Measurements from ENCODE around the gene ALPK1. TPM values are rescaled to one million over a fixed set of nuclear protein-coding genes. Genes with fewer than 3 reads are reported as not detected.
"Not testable (repeated sequence)": the region's sequence is repeated elsewhere in the genome, so short reads cannot be mapped to it uniquely, and the experiment has no call there.

Gene ALPK1
- total RNA-seq, 2 experiments from 2014 or later: 38.8 to 39.9 TPM

DNA sequence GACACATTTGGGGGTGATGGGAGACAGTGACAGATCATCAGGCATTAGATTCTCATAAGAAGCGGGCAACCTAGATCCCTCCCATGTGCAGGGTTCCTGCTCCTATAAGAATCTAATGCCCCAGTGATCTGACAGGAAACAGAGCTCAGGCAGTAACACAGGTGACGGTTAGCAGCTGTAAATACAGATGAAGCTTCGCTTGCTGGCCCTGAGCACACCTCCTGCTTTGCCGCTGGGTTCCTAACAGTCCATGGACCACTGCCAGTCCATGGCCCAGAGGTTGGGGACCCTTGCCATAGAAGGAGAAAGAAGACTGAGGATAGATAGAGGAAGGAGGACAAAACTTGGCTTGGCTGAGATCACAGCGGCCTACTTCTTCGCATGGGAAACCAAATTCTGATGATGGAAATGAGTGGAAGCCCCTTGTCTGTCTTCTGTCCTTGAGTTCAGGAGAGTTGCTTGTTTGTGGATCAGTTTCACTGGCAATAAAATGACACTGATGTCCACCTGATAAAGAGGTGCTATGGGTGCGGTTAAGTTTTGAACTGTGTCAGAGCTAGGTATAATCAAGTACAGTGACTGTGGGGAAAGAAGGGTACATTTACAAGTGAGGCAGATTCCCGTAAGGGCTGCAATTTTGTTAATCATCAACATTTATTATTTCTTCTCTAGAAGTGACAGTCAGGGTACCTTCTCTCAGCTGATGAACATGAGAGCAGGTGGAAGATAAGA lies 9.7 kb upstream of the ALPK1 start:
- Mint-ChIP-seq H3K36me3 (ENCODE audit: low read depth) (peaks cover 36% of the 10 kb centered on the region), H3K9me3 (peaks cover 5% of the 10 kb centered on the region), H3K27ac (peak overlapping the region; percentile 97), H3K4me1 (ENCODE audit: low read depth) (peaks cover 57% of the 10 kb centered on the region), H3K4me3 (peak overlapping the region; percentile 97), H3K27me3 (ENCODE audit: low read depth) (no peaks in the 10 kb centered on the region)
- peak; percentile 55 for DNase-seq
- CTCF ChIA-PET: interaction anchor here (0.6 to 2.5 kb wide), 8 partner anchors 12 to 237 kb away, joined by 3 to 14 read pairs (median 3); no protein-coding TSS in a partner anchor
- intact Hi-C loops (cut with micrococcal nuclease): loop anchor here (1.0 to 10.0 kb wide), 5 partner anchors 35 to 1477 kb away; partner anchors contain the start of genes CAMK2D and LARP7

DNA sequence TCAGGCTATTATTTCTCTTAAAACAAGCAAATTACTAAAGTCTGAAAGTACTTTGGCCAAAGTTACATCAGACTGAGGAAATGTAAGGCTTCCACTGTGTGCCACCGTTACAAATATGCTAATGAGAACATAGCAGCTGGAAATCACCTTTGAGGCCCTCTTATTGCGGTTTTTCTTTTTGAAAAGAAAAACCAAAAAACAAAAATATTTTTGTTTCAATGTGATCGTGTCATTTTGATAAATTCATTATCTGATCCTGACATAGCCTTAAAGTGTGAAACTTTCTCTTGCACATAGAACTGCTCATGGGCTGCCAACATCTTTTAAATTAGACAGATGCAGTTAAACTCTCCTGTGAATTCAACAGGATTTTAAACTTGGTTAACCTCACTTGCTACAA lies 8.7 kb upstream of the ALPK1 start:
- Mint-ChIP-seq H3K4me3 (peak overlapping the region; percentile 48), H3K27me3 (ENCODE audit: low read depth) (no peaks in the 10 kb centered on the region), H3K4me1 (ENCODE audit: low read depth) (peaks cover 47% of the 10 kb centered on the region), H3K27ac (peak overlapping the region; percentile 92), H3K36me3 (ENCODE audit: low read depth) (peaks cover 27% of the 10 kb centered on the region), H3K9me3 (no peaks in the 10 kb centered on the region)
- CTCF ChIA-PET: interaction anchor here (1.2 to 2.5 kb wide), 2 partner anchors 12 to 56 kb away, joined by 4 to 14 read pairs; no protein-coding TSS in a partner anchor
- DNase-seq: peak; percentile 59
- intact Hi-C loops (cut with micrococcal nuclease): loop anchor here (1.0 to 10.0 kb wide), 6 partner anchors 9 to 1476 kb away; partner anchors contain the start of genes ALPK1 and CAMK2D

DNA sequence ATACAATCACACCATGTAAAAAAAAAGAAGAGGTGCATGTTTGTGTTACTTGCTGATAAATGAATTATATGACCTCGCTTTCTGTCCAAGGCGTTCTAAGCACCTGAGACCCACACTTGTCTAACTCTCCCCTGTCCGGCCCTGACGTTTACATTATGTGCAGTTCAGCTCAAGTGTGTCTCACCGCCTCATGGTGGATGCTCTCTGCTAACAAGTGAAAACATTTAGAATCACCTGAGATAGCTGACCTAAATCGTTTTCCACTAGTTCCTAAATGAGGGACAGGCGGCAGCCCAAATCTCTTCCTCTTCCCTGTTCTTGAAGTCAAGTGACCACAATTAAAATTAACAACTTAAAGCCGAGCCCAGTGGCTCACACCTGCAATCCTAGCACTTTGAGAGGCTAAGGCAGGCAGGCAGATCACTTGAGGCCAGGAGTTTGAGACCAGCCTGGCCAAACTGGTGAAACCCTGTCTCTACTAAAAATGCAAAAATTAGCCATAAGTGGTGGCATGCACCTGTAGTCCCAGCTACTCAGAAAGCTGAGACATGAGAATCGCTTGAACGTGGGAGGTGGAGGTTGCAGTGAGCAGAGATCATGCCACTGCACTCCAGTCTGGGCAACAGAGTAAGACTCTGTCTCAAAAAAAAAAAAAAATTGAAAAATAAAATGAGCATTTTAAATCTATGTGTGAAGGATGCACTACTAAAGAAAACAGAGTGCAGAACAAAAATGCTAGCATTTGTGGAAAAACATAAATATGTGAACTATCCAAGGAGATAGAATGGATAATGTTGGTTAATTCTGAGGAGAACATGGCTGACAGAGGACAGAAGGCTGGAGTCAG lies 7.5 kb upstream of the ALPK1 start:
- H3K9me3 Mint-ChIP-seq: peaks cover 2% of the 10 kb centered on the region
- no peaks in the 10 kb centered on the region for H3K27me3 Mint-ChIP-seq (ENCODE audit: low read depth)
- H3K4me1 Mint-ChIP-seq (ENCODE audit: low read depth): peaks cover 44% of the 10 kb centered on the region
- CTCF ChIA-PET: interaction anchor here (0.8 kb wide), 1 partner anchor 9 kb away, joined by 3 read pairs; no protein-coding TSS in a partner anchor
- peak overlapping the region; percentile 2 for H3K4me3 Mint-ChIP-seq
- H3K36me3 Mint-ChIP-seq (ENCODE audit: low read depth): peaks cover 20% of the 10 kb centered on the region
- DNase-seq: no peak
- intact Hi-C loops (cut with micrococcal nuclease): loop anchor here (5.0 to 10.0 kb wide), 3 partner anchors 448 to 1475 kb away; partner anchors contain the start of gene CAMK2D
- H3K27ac Mint-ChIP-seq: peak overlapping the region; percentile 92

DNA sequence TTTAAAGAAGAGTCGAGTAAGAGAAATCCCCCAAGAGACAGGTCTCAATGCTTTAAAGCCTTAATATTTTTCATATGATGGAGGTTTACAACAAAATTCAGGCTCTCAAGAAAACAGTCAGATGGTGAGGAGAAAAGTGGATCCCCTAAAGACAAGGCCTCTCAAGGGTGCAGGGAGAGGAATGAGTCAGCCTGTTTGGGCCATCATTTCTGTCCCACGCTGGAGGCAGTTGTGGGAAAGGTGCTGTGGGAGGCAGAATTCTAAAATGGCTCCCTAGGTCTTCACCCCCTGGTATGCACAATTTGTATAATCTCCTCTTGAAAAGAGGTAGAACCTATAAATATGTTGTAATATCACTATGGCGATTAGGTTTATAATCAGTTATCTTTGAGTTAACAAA lies 6.8 kb upstream of the ALPK1 start:
- intact Hi-C loops (cut with micrococcal nuclease): no loop called here
- Mint-ChIP-seq H3K27ac (peak overlapping the region; percentile 92), H3K4me1 (ENCODE audit: low read depth) (peaks cover 45% of the 10 kb centered on the region), H3K4me3 (no peak overlapping the region), H3K36me3 (ENCODE audit: low read depth) (peaks cover 15% of the 10 kb centered on the region), H3K9me3 (peaks cover 2% of the 10 kb centered on the region), H3K27me3 (ENCODE audit: low read depth) (no peaks in the 10 kb centered on the region)
- peak; percentile 75 for DNase-seq
- CTCF ChIA-PET: interaction anchor here (0.8 kb wide), 1 partner anchor 9 kb away, joined by 3 read pairs; no protein-coding TSS in a partner anchor

DNA sequence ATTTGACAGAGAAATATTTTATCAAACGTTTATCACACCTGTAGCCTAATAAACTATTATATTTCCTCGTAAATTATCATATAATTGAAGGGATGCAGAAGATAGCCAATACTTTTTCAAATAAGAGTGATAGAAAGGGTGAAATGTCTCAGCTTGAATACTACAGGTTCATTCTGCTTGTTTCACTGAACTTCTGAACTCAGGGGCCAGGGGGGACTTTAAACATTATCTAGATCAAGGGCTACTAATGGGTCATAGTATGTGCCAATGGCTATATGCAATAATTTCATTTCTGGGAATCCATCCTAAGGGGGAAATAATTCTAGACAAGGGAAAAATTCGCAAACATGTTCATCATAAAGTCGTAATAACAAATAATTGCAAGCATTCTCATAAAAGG lies 2.6 kb downstream of the ALPK1 start:
- CTCF ChIA-PET: interaction anchor here (0.6 to 3.0 kb wide), 2 partner anchors 13 to 22 kb away, joined by 3 to 14 read pairs; no protein-coding TSS in a partner anchor
- no peak overlapping the region for H3K4me3 Mint-ChIP-seq
- intact Hi-C loops (cut with micrococcal nuclease): no loop called here

DNA sequence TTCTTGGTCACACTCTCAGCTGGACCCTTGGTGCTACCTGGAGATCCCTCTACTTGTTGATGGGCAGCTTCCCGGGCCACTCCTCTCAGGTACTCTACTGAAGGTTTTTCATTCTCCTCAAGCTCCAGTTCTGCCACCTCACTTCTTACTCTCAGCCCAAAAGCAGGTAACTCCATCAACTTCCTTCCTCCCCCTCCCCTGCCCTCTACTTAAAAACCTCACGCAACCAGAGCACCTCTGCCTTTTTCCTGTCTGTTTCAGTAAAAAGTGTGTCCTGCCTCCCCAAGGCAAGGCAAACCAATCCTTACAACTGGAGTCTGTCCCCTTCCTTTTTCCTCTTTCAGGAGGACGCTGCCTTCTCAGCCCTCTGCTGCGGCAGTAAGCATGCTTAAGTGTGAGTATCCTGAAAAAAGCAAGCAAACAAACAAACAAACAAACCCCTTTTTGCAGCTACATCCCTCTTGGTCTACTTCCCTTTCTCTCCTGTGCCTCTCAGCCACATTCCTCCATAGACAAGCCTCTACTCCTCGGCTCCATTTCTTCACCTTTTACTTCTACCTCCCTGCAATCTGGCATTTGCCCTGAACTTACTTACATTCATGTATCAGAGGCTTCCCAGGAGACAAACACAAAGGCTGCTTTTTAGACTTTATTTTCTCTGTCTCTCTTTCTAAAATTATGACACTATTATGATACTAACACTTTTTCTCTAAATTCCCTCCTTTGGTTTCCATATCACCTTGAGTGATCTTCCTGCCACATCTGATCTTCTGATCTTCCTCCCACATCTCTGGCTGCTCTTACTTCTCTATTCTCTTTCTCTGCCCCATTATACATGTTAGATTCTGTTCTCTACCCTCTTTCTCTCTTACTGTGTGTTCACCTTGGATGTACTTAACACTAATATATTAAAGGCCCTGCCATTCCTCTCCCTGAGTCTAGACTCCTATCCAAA lies 5.4 kb downstream of the ALPK1 start:
- Mint-ChIP-seq H3K4me3 (no peak overlapping the region), H3K27me3 (ENCODE audit: low read depth) (no peaks in the 10 kb centered on the region), H3K36me3 (ENCODE audit: low read depth) (peaks cover 7% of the 10 kb centered on the region), H3K9me3 (no peaks in the 10 kb centered on the region), H3K4me1 (ENCODE audit: low read depth) (peaks cover 21% of the 10 kb centered on the region), H3K27ac (no peak overlapping the region)
- CTCF ChIA-PET: interaction anchor here (0.9 to 1.4 kb wide), 2 partner anchors 17 to 222 kb away, joined by 3 to 6 read pairs; partner anchors contain the start of gene TIFA
- intact Hi-C loops (cut with micrococcal nuclease): loop anchor here (1.0 to 2.0 kb wide), 4 partner anchors 14 to 72 kb away; partner anchors contain the start of gene AP1AR
- peak; percentile 47 for DNase-seq

More for the DNA sequence above, 2.6 kb downstream of the ALPK1 start:
- H3K27me3 Mint-ChIP-seq (ENCODE audit: low read depth): no peaks in the 10 kb centered on the region
- H3K9me3 Mint-ChIP-seq: no peaks in the 10 kb centered on the region
- DNase-seq: no peak
- H3K27ac Mint-ChIP-seq: no peak overlapping the region
- H3K4me1 Mint-ChIP-seq (ENCODE audit: low read depth): peaks cover 17% of the 10 kb centered on the region
- H3K36me3 Mint-ChIP-seq (ENCODE audit: low read depth): peaks cover 2% of the 10 kb centered on the region

DNA sequence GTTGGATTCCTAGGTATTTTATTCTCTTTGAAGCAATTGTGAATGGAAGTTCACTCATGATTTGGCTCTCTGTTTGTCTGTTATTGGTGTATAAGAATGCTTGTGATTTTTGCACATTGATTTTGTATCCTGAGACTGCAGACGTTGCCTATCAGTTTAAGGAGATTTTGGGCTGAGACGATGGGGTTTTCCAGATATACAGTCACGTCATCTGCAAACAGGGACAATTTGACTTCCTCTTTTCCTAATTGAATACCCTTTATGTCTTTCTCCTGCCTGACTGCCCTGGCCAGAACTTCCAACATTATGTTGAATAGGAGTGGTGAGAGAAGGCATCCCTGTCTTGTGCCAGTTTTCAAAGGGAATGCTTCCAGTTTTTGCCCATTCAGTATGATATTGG lies 8.3 kb downstream of the ALPK1 start:
- intact Hi-C loops (cut with micrococcal nuclease); CTCF ChIA-PET; H3K27me3 Mint-ChIP-seq (ENCODE audit: low read depth); H3K9me3 Mint-ChIP-seq; H3K27ac Mint-ChIP-seq; H3K4me3 Mint-ChIP-seq; DNase-seq: not testable (repeated sequence)
- Mint-ChIP-seq H3K36me3 (ENCODE audit: low read depth) (peaks cover 10% of the 10 kb centered on the region), H3K4me1 (ENCODE audit: low read depth) (peaks cover 18% of the 10 kb centered on the region)

DNA sequence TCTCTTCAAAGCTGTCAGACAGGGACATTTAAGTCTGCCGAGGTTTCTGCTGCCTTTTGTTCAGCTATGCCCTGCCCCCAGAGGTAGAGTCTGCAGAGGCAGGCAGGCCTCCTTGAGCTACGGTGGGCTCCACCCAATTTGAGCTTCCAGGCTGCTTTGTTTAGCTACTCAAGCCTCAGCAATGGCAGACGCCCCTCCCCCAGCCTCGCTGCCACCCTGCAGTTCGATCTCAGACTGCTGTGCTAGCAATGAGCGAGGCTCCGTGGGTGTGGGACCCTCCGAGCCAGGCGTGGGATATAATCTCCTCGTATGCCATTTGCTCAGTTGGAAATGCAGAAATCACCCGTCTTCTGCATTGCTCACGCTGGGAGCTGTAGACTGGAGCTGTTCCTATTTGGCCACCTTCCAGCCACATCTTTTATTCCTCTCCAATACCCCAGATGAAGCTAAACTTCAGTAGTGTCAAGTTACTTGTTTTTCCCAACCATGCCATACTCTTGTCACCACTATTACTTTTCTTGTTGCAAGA lies 12.2 kb downstream of the ALPK1 start:
- H3K4me1 Mint-ChIP-seq (ENCODE audit: low read depth): peaks cover 22% of the 10 kb centered on the region
- intact Hi-C loops (cut with micrococcal nuclease); H3K27me3 Mint-ChIP-seq (ENCODE audit: low read depth); H3K4me3 Mint-ChIP-seq; H3K27ac Mint-ChIP-seq; DNase-seq; H3K9me3 Mint-ChIP-seq: not testable (repeated sequence)
- CTCF ChIA-PET: interaction anchor here (0.6 to 1.1 kb wide), 4 partner anchors 18 to 292 kb away, joined by 3 to 5 read pairs (median 3); no protein-coding TSS in a partner anchor
- peaks cover 10% of the 10 kb centered on the region for H3K36me3 Mint-ChIP-seq (ENCODE audit: low read depth)

DNA sequence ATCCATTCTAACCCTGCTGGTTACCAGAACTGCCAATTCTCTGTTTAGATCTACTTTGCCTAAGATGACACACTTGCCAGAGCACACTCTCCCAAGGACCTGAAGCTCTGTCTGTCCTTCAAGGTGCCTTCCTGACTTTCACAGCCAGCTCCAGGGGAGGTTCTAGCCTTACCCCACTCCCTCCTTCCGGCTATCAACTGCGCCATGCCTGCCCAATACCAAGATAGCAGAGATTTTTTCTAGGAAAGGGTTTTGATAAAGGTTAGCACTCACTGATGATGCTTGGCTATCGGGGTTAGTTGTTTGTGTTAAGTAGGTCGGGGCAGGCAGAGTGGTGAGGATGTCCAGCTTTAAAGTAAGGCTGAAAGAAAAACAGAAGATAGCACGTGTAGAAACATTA lies 14.3 kb downstream of the ALPK1 start:
- intact Hi-C loops (cut with micrococcal nuclease): no loop called here
- peaks cover 25% of the 10 kb centered on the region for H3K4me1 Mint-ChIP-seq (ENCODE audit: low read depth)
- DNase-seq: no peak
- CTCF ChIA-PET: interaction anchor here (0.8 to 0.9 kb wide), 2 partner anchors 10 to 37 kb away, joined by 3 to 5 read pairs; no protein-coding TSS in a partner anchor
- H3K27ac Mint-ChIP-seq: no peak overlapping the region
- peaks cover 14% of the 10 kb centered on the region for H3K36me3 Mint-ChIP-seq (ENCODE audit: low read depth)
- no peaks in the 10 kb centered on the region for H3K27me3 Mint-ChIP-seq (ENCODE audit: low read depth)
- H3K4me3 Mint-ChIP-seq: no peak overlapping the region
- H3K9me3 Mint-ChIP-seq: no peaks in the 10 kb centered on the region

DNA sequence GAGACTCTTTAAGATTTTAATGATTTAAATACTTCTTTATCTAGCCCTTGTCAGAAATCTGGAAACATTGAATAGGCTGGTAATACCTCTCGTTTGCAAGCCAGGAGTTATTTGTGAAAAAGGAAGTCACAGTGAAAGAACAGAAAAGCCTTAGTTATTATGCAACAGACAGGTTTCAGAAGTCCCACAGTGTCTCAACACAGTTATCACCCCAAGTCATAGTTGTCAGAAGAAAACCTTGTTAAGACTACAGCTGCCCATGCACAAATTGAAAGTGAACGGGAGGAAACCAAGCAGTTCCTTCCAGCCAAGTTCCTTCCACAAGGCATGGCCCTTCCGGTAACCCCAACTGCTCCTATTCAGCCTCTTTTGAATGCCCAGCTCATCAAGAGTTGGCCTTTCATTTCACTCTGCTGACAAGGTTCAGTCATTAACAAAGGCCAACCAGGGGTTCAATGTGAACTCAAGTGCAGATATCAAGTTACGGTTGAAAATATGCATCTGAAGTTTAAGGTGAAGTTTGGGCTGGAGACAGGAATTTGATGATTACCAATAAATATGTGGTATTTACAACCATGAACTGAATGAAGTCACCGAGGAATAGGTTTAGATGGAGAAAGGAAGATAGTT lies 15.6 kb downstream of the ALPK1 start:
- no peak for DNase-seq
- Mint-ChIP-seq H3K27ac (no peak overlapping the region), H3K9me3 (no peaks in the 10 kb centered on the region), H3K27me3 (ENCODE audit: low read depth) (no peaks in the 10 kb centered on the region), H3K36me3 (ENCODE audit: low read depth) (peaks cover 14% of the 10 kb centered on the region), H3K4me1 (ENCODE audit: low read depth) (peaks cover 19% of the 10 kb centered on the region), H3K4me3 (no peak overlapping the region)
- intact Hi-C loops (cut with micrococcal nuclease): no loop called here
- CTCF ChIA-PET: no interaction called here

DNA sequence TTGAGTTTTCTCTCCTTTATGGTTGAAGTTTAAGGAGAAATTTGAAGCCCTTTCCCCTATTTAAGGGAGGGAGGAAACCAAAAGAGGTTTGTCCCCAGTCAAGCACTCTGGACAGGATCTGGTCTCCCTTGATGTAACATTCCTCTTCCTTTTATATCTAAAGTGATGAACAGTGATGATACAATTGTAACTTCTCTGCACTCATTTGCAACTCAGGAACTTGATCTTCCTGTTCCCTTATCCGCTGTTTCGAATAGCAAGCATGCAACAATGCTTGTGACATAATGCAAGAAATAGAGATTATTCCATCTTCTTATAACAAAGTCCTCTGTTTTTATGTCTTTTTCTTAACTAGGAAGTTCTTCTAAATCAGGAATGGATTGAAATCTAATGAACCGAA lies 18.3 kb downstream of the ALPK1 start:
- Mint-ChIP-seq H3K4me1 (ENCODE audit: low read depth) (peaks cover 18% of the 10 kb centered on the region), H3K27me3 (ENCODE audit: low read depth) (no peaks in the 10 kb centered on the region), H3K9me3 (no peaks in the 10 kb centered on the region), H3K4me3 (no peak overlapping the region), H3K27ac (no peak overlapping the region), H3K36me3 (ENCODE audit: low read depth) (peaks cover 19% of the 10 kb centered on the region)
- DNase-seq: no peak
- CTCF ChIA-PET: no interaction called here
- intact Hi-C loops (cut with micrococcal nuclease): no loop called here
